ENCODE results near the gene NOP53. TPM values are rescaled to one million over a fixed set of nuclear protein-coding genes. Genes with fewer than 3 reads are reported as not detected.

The NOP53 gene
- total RNA-seq, 1 experiment from 2014 or later: 146 TPM

DNA sequence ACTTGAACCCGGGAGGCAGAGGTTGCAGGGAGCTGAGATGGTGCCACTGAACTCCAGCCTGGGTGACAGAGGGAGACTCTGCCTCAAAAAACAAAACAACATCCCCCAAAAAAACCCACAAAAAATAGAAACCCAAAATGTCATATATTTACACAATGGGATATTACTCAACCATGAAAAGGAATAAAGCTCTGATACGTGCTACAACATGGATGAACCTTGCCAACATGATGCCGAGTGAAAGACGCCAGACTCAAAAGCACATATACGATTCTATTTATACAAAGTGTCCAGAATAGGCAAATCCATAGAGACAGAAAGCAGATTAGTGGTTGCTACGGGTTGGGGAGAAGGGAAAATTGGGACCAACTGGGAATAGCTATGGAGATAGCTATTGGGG lies 61.1 kb downstream of the NOP53 start:
- TF ChIP-seq CTCF (conservative IDR thresholded peaks at IDR 0.05; ENCODE audit: low read depth, low read length) (no peak), EZH2 (IDR thresholded peaks at IDR 0.05; ENCODE audit: borderline replicate concordance, low read depth, low read length, poor library complexity, severe bottlenecking) (no peak)
- Histone ChIP-seq H3K4me1 (ENCODE audit: insufficient read depth, low read length, poor library complexity, severe bottlenecking) (no peaks in the 10 kb centered on the region), H3K27me3 (replicated peaks; ENCODE audit: insufficient read depth, low read depth, low read length, poor library complexity) (no peaks in the 10 kb centered on the region), H3K9me3 (ENCODE audit: low read depth, low read length, poor library complexity, severe bottlenecking) (no peaks in the 10 kb centered on the region), H3K27ac (ENCODE audit: low read depth, low read length, poor library complexity, severe bottlenecking) (no peak overlapping the region), H3K36me3 (ENCODE audit: insufficient read depth, low read length, poor library complexity, severe bottlenecking) (no peaks in the 10 kb centered on the region), H3K4me3 (ENCODE audit: low read depth, low read length, poor library complexity, severe bottlenecking) (no peak overlapping the region)
- intact Hi-C loops (cut with micrococcal nuclease; ENCODE audit: unreplicated experiment): no loop called here
- no TSS peak for BruUV-seq (replicated peaks)
- ChIA-PET CTCF (interaction anchor here (0.6 kb wide), 1 partner anchor 15 kb away, joined by 3 read pairs; no protein-coding TSS in a partner anchor), POLR2A (ENCODE audit: low non-redundant PET) (no interaction called here)
- DNase-seq (ENCODE audit: low spot score): no peak

Other genes starting within 250 kb of the NOP53 start
- 88.9 and 90.9 TPM in 2 replicates for gene NAPA, start 230.5 kb upstream of the NOP53 start, total RNA-seq (2021)
- not detected in 2 replicates for gene ZNF541, start 172.4 kb upstream of the NOP53 start, total RNA-seq (2021)
- gene BICRA, start 136.4 kb upstream of the NOP53 start, total RNA-seq (2021): 23.1 and 24.3 TPM in 2 replicates
- gene EHD2, start 32.1 kb upstream of the NOP53 start, total RNA-seq (2021): 2.9 and 3.0 TPM in 2 replicates
- 107 and 121 TPM in 2 replicates for gene SELENOW, start 33.2 kb downstream of the NOP53 start, total RNA-seq (2021)
- not detected in 2 replicates for gene TPRX1, start 59.0 kb downstream of the NOP53 start, total RNA-seq (2021)
- gene CRX, start 76.4 kb downstream of the NOP53 start, total RNA-seq (2021): not detected in 2 replicates
- gene TPRX2, start 113.7 kb downstream of the NOP53 start, total RNA-seq (2021): not detected in 2 replicates
- not detected in 2 replicates for gene SULT2A1, start 140.8 kb downstream of the NOP53 start, total RNA-seq (2021)
- not detected in 2 replicates for gene BSPH1, start 246.6 kb downstream of the NOP53 start, total RNA-seq (2021)
- 0.47 and 1.0 TPM in 2 replicates for gene ELSPBP1, start 249.1 kb downstream of the NOP53 start, total RNA-seq (2021)